Astrocyte (in vitro differentiated cells and primary cell): Measurements from ENCODE around the gene DNAH11.

Source experiments
- CTCF ChIP-seq: IDR thresholded peaks from 2 replicates; pipeline ENCODE4 v1.5.1; 2011; ENCODE audit warnings: low read depth, mild to moderate bottlenecking, inconsistent platforms, low read length, moderate library complexity; ENCODE audit not compliant: insufficient read depth
- EZH2 ChIP-seq: IDR thresholded peaks from 2 replicates; pipeline ENCODE4 v1.6.1; 2012; ENCODE audit warnings: mild to moderate bottlenecking, low read length, inconsistent platforms; ENCODE audit not compliant: insufficient read depth

- TF ChIP-seq CTCF (no peak), EZH2 (no peak)
Measured at GRCh38 chr7:21547501-21547900, 4.7 kb downstream of the DNAH11 start.
